Erythroblast (primary cell): ENCODE measurements around the gene CDH5.

Experiments used
- GATA1 ChIP-seq: IDR thresholded peaks from 2 replicates; pipeline ENCODE4 v1.6.1; 2011; ENCODE audit warnings: low read depth, mild to moderate bottlenecking, control low read depth, low read length, moderate library complexity
- POLR2A ChIP-seq: IDR thresholded peaks from 2 replicates; pipeline ENCODE4 v1.6.1; 2011; ENCODE audit warnings: mild to moderate bottlenecking, low read length

DNA sequence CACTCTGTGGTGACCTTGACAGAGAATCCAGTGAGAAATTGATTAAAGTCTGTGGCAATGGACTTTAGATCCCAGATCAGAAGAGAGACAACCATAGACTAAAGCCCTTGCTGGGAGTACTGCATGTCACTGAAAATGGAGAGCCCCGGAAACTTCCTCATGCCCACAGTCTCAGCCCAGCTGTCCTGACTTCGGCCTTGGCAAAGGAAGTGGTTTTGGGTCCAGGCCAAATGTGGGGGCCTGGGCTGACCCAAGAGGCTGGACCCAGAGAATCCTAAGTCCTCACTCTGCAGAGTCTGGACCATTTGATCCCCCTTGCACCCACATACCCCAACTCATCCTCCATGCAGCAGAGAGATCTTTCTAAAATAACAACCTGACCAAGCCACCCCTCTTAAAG, 55.9 kb downstream of the CDH5 start:
- TF ChIP-seq POLR2A = no peak
- no peak for TF ChIP-seq GATA1
